ENCODE measurements around the gene BRI3.
A peak's percentile ranks its signal among the peaks of the same experiment; 100 is the strongest.

BRI3 gene

DNA sequence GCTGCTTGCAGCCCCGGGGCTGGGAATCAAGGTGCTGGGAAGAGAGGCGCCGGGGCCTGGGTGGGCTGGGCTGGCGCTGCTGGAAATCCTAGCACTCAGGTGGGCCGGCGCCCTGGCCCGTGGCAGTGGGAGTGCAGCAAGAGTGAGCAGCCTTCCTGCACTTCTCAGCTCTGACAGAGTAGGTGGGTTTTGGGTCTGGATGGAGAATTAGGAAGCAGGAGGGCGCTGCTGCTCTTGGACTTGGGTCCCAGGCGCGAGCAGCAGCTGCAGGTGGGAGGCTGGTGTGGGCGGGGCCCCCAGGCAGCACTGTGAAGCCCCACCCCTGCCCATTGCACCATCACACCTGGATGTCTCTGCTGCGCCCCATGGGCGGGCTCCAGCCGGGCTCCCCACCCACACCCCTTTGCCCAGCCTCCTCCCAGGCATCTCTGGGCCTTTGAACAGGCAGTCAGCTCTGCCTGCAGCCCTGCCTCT, 6.0 kb downstream of the BRI3 start:
- DNase-seq = no peak

GRCh38 chr7:98288064-98288823, 6.8 kb downstream of the BRI3 start:
- DNase-seq = no peak

DNA sequence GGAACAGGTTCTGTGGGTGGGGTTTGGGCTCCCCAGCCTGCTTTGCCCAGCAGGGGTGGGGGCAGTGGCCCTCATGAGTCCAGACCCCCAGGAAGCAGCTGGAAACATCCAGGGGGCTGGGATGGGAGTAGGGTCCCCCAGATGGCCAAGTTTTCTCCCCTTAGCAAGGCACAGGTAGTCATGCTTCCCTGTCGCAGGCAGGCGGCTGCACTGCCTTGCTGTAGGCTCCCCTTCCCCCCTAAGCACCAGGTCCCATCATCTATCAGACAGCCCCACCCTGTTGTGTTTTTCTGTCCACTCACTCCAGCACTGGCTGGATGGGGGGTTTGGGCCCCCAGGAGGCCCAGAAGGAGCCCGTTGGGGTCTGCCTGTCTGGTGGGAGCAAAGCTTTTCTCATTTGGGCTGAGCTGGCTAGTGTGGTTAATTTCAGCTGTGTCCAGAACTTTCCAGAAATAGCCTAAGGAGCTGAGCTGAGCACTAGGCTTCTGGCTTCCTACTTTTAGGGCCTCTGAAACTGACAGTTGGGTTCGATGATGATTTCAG, 7.9 kb downstream of the BRI3 start:
- no peak for DNase-seq

DNA sequence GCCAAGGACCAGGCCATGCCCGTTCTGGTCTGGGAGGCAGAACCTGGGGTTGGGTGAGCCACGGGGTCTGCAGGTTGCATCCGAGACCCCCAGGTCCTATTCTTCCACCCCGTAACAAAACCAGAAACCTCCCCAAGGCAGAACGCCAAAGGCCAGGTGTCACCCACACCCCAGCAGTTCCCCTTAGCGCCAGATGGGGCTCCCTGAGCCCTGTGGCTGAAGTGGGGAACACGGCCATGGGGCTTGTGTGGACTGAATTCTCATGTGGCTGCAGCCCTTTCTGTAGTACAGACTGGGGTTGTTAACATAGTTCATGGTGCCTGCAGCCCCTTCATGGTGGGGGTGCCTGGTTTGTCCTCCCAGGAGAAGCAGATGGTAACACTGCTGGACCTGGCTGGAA, 10.2 kb downstream of the BRI3 start:
- DNase-seq = no peak

DNA sequence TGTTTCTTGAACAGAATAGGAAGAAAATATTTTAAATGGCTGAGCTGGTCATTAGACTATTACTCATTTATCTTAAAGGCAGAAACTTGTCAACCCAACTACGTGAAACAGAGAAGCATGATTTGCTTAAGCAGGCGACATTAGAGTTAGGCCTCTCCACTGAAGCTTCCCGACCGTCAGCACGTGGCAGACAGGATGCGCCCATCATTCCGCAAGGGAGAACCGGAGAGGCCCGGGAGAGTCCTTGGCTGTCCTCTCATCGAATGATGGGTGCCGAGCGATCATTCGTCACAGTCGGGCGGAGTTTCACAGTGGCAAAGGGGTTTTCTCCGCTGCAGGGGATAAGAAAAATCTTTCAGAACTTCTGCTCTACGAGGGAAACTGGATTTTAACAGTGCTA, 11.8 kb downstream of the BRI3 start:
- no peak for DNase-seq

GRCh38 chr7:98293746-98294145, 12.3 kb downstream of the BRI3 start:
- no peak for DNase-seq

DNA sequence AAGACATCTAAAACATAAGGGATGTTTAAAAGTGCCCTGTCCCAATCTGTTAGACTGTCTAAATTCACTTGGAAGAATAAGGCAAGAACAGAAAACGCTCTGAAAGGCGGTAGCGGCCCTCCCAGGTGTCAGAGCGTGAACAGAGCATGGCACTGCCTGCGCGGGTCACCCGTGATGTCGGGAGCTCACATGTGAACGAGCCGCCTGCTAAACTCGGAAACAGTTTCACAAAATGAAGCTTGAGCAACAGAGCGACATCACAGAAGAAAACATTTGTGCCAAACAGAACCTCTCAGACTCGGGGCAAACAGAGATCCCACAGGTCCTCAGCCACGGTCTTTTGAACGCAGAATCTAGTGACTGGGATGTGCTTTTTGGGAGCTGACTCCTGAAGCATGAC, 12.8 kb downstream of the BRI3 start:
- DNase-seq = no peak

DNA sequence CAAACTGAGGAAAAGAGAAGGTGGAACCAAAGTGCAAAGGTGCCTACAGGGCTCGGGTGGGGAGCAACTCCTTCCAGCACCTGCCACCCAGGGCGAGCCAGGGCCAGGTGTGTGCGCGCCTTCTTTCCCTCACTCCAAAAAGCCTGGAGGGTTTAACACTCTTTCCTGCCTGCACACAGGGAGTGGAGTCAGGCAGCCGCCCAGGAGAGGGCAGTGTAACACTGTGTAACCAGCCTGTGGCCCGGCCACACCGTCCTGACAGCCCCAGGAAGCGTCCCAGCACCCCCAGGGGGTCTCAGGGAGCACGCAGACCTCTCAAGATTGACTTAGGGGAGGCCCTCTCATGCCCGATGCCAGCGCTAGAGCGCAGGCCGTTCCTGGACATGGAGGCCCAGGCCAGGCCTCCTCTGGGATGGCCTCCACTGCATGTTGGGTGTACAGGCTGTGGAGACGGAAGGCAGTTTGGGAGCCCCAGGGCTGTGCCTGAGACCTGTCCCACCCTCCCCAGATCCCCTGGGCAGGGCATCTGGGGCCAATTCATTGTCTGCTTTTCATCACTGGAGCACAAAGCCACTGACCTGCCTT, 13.4 kb downstream of the BRI3 start:
- DNase-seq = peak; percentile 19

DNA sequence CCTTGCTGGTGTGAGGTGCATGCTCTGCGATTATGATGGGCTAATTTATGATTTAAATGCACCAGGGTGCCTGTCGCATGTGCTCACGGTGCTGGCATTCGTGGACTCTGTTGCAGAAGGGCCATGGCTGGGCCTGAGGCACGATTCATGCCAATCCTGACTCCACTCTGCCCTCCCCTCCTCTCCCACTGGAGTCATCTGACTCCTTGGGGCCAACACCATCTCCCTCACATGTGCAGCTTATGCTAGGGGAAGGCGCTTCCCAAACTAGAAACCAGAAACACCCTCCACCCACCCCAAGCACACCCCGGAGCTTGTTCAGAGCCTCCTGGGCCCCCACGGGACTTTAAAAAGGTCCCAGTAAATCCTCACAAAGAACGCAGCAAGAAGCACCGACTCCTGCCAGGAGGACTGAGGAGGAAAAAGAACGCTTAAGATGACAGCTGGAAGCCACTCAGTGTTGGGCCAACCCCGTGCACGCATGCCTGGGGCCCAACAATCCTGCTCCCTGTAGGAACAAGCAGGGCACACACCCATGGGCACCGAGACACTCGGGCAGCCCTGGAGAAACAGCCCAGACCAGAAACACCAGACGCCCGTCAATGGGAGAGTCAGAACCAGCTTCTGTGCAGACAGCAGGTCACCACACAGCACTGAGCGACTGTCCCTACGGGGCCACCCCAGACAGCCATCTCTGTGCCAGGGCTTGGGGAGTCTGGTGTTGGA, 14.1 kb downstream of the BRI3 start:
- no peak for DNase-seq

DNA sequence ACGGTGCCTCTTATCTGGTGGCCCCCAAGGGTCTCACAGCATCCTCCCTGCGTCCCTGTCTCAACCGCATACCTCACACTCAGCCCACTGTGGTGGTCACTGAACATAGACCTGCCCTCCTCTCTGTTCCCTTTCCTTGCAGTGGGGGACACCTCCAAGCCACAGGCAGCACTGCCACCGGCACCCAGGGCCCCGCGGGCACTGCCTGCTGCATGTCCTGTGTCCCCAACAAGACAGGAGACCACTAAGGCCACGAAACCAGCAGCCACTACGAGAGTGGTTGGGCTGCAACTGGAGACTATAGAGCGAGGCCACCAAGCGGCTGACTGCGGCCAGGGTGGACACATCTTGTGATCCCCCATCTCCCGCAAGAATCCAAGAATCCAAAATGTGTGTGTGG, 15.3 kb downstream of the BRI3 start:
- no peak for DNase-seq

DNA sequence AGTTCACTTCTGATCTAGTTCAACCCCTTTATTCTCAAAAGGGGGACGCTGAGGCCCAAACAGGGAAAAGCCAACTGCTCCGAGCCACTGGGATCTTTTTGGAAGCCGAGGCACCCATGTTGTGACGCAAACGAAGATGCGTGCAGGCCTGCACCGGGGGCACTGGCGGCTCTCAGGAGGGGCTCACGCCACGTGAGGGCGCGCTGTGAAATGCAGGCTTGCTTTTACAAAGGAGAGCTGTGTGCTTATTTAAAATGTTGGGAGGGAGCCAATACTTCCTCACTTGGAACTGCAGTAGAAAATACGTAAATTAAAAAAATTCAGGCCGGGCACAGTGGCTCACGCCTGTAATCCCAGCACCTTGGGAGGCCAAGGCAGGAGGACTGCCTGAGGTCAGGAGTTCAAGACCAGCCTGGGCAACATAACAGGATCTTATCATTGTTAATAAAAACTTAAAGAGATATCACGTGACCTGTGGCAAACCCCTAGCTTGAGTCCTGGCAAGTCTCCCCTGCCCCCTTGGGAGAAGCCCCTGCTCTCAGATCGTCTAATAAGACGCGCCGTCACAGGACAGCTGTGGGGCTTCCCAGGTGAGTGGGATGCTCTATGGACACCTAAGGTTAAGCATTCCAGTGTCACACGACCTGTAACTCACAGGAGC, 16.3 kb downstream of the BRI3 start:
- no peak for DNase-seq

GRCh38 chr7:98300595-98301372, 19.3 kb downstream of the BRI3 start:
- no peak for DNase-seq

- DNase-seq = no peak
These were observed 20.4 kb downstream of the BRI3 start for GRCh38 chr7:98301693-98302470.

DNA sequence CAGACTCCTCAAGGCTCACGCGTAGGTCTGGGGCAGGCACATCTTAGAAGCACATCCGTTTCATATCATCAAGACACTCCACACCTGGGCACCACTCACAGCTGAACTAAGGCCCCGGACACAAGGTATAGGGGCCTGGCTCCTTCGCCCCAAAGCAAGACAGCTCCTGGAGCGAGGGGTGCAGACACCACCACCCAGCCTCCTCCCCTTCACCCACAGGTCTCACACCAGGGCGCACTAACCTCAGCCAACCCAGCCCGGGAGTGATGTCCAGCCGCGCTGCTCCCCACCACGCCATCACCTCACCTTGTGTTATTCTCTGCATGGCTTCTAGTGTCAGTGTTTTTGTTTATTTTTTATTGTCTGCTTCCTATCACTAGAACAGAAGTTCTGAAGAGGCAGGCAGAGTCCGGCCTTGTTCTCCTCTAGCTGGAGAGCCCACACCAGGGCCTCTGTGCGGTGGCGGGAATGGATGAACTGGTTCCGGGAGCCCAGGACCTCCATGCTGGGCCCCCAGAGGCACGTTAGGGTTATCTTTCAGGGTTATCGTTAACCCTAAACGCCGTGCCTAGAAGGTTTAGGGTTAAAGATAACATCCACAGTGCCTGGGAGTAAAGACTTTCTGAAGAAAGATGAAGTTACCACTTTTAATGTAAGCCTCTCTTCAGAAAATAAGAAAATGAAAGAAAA, 21.8 kb downstream of the BRI3 start:
- DNase-seq = no peak

- no peak for DNase-seq
These were observed 22.4 kb downstream of the BRI3 start for GRCh38 chr7:98303906-98304305.

GRCh38 chr7:98305951-98306535, 24.6 kb downstream of the BRI3 start:
- DNase-seq = no peak

- DNase-seq = no peak
These were observed 26.5 kb downstream of the BRI3 start for GRCh38 chr7:98307971-98308466.

DNA sequence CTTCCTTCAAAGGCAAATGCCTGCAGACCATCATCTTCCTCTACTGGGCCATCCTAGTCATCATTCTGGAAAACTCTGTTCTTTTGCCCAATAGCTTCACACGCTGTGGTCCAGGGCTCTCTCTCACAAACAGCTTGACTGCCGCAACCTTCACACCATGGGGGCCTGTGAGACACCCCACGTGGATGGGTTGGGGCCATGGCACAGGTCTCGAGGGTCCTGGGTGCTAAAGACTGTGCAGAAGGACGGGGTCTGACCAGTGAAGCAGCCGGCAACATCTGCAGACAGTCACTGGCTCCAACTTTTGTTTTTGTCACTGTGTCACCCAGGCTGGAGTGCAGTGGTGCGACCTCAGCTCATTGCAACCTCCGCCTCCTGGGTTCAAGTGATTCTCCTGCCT, 28.1 kb downstream of the BRI3 start:
- DNase-seq = no peak

DNA sequence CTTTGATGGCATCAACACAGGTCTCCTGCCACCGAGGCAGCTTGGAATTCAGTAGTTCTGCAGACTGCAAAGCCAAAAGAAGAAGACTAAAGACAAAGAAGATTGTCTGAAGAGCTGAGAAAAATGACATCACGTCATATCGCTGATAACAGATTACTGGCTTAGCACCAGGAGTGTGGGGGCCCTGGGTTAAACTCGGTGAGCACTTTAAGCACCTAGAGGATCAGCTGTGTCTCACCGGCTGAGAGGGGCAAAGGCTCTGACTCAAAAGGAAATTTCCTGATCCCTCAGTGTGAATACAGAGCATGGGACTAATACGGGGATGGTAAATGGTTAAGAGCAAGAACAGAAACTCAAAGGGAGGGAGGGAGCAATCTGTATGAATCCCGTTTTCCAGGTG, 30.7 kb downstream of the BRI3 start:
- DNase-seq = no peak

DNA sequence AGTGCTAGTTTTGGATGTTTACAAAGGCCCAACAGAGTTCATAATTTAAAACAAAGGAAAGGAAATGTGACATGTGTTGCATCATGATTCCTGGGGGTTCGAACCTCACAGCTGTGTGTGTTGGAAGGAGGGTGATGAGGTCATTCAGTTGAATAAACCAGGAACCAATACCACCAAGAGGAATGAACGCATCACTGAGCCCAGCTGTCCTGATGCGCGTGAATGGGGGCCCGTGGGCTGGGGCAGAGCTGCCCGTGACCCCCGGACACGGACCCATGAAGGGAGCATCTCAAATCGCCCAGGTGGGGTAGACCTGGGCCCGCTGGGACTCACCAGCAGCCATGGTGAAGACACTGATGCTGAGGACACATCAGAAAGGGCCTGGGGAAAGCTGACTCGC, 33.0 kb downstream of the BRI3 start:
- peak in 1 of 2 donors; percentile 49 for DNase-seq

Data from CD4-positive, alpha-beta T cell treated with Interferon alpha-2 for 1 hour (primary cell).